ENCODE data around the gene MYO18A. TPM values are rescaled to one million over a fixed set of nuclear protein-coding genes. Genes with fewer than 3 reads are reported as not detected.

Gene MYO18A
- total RNA-seq, 1 donor: 39.8 TPM

DNA sequence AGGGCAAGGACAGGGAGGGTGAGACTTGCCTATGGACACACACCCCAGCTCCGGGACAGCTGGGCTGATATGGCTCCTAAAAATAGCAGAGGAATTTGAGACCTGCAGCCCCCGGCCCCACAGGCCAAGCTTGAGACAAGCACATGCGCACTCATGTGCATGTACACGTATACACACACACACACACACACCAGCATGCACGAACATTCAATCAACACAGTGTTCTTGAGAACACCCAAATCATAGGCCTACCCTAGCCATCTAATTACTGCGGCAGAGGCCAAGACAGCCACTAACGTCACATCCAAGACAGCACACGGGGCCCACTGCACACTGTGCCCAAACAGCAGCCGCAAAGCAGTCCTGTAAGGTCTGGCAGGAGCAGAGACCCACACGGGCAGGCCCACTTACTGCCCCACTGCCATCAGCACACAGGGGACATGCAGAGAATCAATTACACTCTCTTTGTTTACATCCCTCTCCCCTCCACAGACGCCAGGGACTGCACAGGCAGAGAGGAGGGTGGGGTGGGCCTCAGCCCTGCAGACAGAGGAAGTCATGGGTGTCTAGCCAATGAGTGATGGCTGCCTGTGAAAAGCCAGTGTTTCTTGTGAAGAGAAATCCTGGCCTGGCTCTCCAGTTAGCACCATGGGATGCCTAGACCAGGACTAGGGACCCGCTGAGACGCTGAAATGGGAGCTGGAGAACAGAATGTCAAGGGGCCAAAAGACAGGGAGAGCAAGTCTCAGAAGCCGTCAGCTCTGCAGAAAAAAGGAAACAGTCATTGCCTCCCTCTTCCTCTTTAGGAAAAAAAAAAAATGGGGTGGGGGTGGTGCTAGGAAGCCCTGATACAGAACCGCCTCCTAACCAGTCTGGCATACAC, 39.3 kb downstream of the MYO18A start:
- peak overlapping the region; percentile 31 for H3K27ac ChIP-seq (ENCODE audit: low read depth, low read length)
- H3K4me2 ChIP-seq (ENCODE audit: insufficient read depth, low read length): peak overlapping the region; percentile 81
- TF ChIP-seq, protein P1, sequence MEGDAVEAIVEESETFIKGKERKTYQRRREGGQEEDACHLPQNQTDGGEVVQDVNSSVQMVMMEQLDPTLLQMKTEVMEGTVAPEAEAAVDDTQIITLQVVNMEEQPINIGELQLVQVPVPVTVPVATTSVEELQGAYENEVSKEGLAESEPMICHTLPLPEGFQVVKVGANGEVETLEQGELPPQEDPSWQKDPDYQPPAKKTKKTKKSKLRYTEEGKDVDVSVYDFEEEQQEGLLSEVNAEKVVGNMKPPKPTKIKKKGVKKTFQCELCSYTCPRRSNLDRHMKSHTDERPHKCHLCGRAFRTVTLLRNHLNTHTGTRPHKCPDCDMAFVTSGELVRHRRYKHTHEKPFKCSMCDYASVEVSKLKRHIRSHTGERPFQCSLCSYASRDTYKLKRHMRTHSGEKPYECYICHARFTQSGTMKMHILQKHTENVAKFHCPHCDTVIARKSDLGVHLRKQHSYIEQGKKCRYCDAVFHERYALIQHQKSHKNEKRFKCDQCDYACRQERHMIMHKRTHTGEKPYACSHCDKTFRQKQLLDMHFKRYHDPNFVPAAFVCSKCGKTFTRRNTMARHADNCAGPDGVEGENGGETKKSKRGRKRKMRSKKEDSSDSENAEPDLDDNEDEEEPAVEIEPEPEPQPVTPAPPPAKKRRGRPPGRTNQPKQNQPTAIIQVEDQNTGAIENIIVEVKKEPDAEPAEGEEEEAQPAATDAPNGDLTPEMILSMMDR (IDR thresholded peaks at IDR 0.05; ENCODE audit: extremely low read depth, low read depth, low read length): no peak
- H4K20me1 ChIP-seq (ENCODE audit: insufficient read depth, low read length): peaks cover 8% of the 10 kb centered on the region
- H3K4me3 ChIP-seq (ENCODE audit: insufficient read depth, low read length): peak overlapping the region; percentile 66
- peaks cover 41% of the 10 kb centered on the region for H3K79me2 ChIP-seq (ENCODE audit: insufficient read depth, low read length)
- no peaks in the 10 kb centered on the region for H3K27me3 ChIP-seq (ENCODE audit: insufficient read depth, low read length)
- H3K4me1 ChIP-seq (ENCODE audit: insufficient read depth, low read length): peaks cover 66% of the 10 kb centered on the region
- no peaks in the 10 kb centered on the region for H3K36me3 ChIP-seq (ENCODE audit: insufficient read depth, low read length)
- DNase-seq (ENCODE audit: insufficient read length, low spot score, missing footprints): peak; percentile 52
- H2AFZ ChIP-seq (ENCODE audit: low read length): peak overlapping the region; percentile 63
- no peaks in the 10 kb centered on the region for H3K9me3 ChIP-seq (ENCODE audit: low read depth, low read length)

GRCh38 chr17:29140051-29140621, 40.1 kb downstream of the MYO18A start:
- H3K27ac ChIP-seq (ENCODE audit: low read depth, low read length): peak overlapping the region; percentile 62
- H3K4me2 ChIP-seq (ENCODE audit: insufficient read depth, low read length): peak overlapping the region; percentile 81
- H2AFZ ChIP-seq (ENCODE audit: low read length): peak overlapping the region; percentile 75
- peaks cover 44% of the 10 kb centered on the region for H3K79me2 ChIP-seq (ENCODE audit: insufficient read depth, low read length)
- no peaks in the 10 kb centered on the region for H3K36me3 ChIP-seq (ENCODE audit: insufficient read depth, low read length)
- H3K27me3 ChIP-seq (ENCODE audit: insufficient read depth, low read length): no peaks in the 10 kb centered on the region
- peak overlapping the region; percentile 66 for H3K4me3 ChIP-seq (ENCODE audit: insufficient read depth, low read length)
- DNase-seq (ENCODE audit: insufficient read length, low spot score, missing footprints): peak; percentile 90
- no peaks in the 10 kb centered on the region for H3K9me3 ChIP-seq (ENCODE audit: low read depth, low read length)
- TF ChIP-seq, protein P1 (IDR thresholded peaks at IDR 0.05; ENCODE audit: extremely low read depth, low read depth, low read length): no peak
- peaks cover 63% of the 10 kb centered on the region for H3K4me1 ChIP-seq (ENCODE audit: insufficient read depth, low read length)
- peaks cover 8% of the 10 kb centered on the region for H4K20me1 ChIP-seq (ENCODE audit: insufficient read depth, low read length)

DNA sequence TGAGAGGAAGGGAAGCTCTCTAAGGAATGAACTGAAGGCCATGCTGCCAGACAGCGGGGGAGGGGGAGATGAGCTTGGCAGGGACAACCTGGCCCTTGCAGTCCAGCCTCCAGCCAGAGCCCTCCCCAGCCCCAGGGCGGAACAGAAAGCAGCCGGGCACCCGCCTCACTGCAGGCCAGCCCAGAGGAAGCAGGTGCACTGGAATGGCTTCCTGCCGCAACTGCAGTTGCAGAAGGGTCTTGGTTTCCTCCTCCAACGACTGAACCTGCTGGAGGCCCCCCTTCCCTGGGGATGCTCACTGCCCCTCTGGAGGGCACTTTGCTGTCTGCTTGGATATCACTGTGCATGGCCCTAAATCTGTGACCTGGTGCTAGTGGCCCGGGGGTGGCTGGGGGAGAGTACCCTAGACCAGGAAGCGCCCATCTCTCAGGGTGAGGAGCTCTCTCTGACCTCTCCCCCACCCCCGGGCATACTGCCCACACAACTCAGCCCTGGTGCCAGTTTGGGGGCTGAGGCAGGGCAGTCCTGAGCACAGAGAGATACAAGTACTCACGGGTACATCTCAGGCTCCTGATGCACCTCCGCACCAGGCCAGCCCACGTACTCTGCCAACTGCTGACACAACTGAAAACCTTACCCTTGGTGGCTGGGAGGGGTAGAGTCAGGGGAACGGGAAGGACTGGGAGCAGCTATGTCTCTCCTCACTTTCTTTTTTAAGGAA, 41.1 kb downstream of the MYO18A start:
- no peaks in the 10 kb centered on the region for H3K27me3 ChIP-seq (ENCODE audit: insufficient read depth, low read length)
- H3K9me3 ChIP-seq (ENCODE audit: low read depth, low read length): no peaks in the 10 kb centered on the region
- H3K4me1 ChIP-seq (ENCODE audit: insufficient read depth, low read length): peaks cover 63% of the 10 kb centered on the region
- no peaks in the 10 kb centered on the region for H3K36me3 ChIP-seq (ENCODE audit: insufficient read depth, low read length)
- TF ChIP-seq, protein P1 (IDR thresholded peaks at IDR 0.05; ENCODE audit: extremely low read depth, low read depth, low read length): no peak
- H4K20me1 ChIP-seq (ENCODE audit: insufficient read depth, low read length): peaks cover 6% of the 10 kb centered on the region
- peak overlapping the region; percentile 81 for H3K4me2 ChIP-seq (ENCODE audit: insufficient read depth, low read length)
- no peak overlapping the region for H2AFZ ChIP-seq (ENCODE audit: low read length)
- H3K27ac ChIP-seq (ENCODE audit: low read depth, low read length): peak overlapping the region; percentile 62
- H3K4me3 ChIP-seq (ENCODE audit: insufficient read depth, low read length): peak overlapping the region; percentile 66
- H3K79me2 ChIP-seq (ENCODE audit: insufficient read depth, low read length): peaks cover 46% of the 10 kb centered on the region
- no peak for DNase-seq (ENCODE audit: insufficient read length, low spot score, missing footprints)

All from osteoblast (primary cell).